HG03558 (cell line): ENCODE results near the gene CHST11.

Source experiments
- ATAC-seq: cut with Tn5 transposase; IDR thresholded peaks from one replicate; pipeline ENCODE4 v1.9.1; 2021; ENCODE audit warnings: moderate number of reproducible peaks; ENCODE audit not compliant: unreplicated experiment; ENCODE audit errors: extremely low read depth

Gene CHST11

GRCh38 chr12:104596134-104596799, 139.5 kb downstream of the CHST11 start:
- ATAC-seq, result no peak

GRCh38 chr12:104596898-104597843, 140.4 kb downstream of the CHST11 start:
- ATAC-seq, result no peak

DNA sequence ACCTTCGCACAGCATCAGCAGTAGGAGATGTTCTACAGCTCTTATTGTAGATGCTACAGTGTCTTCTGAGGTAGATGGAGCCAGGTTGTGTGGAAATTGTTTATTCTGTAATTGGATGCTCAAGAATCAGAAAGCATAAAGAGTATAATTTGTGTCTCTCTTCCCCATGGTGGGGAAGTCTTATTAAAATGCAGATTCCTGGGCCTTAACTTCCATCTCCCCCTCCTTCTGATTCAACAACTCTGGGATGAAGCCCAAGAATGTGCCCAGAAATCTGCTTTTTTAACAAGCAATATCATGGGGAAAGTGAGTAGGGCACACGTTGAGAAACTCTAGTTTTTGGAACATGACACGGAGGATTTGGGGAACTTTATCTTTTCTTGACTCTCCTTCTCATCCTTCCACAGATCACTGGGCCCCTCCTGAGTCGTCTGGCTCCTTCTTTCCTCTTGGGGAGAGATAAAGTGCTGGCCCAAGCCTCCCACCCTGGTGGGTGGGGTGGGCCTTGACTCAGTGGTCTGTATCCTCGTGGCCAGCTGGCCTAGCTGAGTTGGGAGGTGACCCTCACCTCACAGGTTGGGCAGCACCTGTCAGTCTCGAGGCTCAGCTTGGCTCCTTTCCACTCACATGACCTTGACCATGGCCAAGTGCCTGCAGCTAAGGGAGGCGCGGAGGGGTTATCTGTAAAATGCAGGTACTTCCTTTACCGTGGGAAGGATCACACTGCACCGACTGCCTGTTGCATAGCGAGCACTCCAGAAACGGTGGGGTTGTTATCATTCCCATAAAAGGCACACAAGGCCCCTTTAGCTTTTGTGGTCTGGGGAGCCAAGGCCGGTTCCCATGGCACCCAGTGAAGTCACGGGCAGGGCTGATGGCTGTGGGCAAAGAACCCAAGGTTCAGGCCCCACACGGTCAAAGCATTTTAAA, 141.9 kb downstream of the CHST11 start:
- ATAC-seq, result no peak

DNA sequence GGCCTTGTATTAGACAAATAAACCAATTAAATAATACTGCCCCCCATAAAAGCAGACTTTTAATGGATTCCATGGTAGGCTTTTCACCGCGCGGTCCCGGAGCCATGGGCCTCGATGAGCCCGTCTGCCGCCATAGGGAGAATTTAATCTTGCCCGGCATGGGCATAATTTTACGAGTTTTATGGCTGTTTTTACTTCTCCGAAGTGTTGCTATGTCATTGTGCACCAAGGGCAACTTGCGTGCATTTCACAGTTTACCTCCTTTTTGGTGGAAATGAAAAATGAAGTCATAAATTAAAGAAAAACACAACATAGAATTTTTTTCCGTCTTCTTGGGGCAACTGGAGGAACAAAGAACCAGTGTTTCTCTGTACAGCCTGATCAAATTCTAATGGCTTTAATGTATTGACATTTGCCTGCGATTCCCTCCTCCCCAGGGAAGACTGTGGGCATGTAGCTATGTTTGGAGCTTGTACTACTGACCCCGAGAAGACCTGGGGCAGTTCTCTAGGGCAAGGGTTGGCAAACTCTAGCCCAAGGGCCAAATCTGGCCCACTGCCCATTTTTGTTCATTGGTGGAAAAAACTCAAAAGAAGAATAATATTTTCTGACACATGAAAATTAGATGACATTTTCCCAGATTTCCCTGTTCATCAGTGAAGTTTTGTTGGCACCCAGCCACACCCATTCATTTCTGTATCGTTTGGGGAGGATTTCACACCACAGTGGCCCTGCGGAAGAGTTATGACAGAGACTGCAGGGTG, 142.7 kb downstream of the CHST11 start:
- ATAC-seq, result no peak

- ATAC-seq, result no peak
Observed at GRCh38 chr12:104600036-104600712, 143.4 kb downstream of the CHST11 start.

GRCh38 chr12:104600790-104601739, 144.3 kb downstream of the CHST11 start:
- no peak for ATAC-seq

- no peak for ATAC-seq
Observed at GRCh38 chr12:104602406-104602805, 145.7 kb downstream of the CHST11 start.

GRCh38 chr12:104602896-104603295, 146.1 kb downstream of the CHST11 start:
- no peak for ATAC-seq

- ATAC-seq, result no peak
Observed at GRCh38 chr12:104603545-104603973, 146.8 kb downstream of the CHST11 start.

- no peak for ATAC-seq
Observed at GRCh38 chr12:104604070-104604994, 147.6 kb downstream of the CHST11 start.

GRCh38 chr12:104604995-104605675, 148.4 kb downstream of the CHST11 start:
- no peak for ATAC-seq

DNA sequence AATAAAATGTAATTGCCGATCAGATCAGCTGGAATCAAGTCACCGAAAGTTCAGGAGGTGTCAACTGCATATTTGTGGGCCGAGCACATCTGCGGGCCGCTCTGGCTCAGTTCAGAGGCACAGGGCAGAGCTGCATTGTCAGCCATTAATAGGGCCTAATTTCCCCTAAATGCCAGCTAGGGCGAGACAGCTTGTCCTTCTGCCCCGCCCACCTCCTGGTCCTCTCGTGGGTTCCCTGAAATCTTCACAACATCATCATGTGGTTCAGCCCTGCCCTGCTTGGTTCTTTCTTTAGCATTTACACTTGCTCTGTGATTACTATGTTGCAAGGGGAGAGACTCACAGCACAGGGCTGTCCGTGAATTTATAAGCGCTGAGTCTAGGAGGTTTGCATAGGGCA, 148.9 kb downstream of the CHST11 start:
- ATAC-seq, result no peak

DNA sequence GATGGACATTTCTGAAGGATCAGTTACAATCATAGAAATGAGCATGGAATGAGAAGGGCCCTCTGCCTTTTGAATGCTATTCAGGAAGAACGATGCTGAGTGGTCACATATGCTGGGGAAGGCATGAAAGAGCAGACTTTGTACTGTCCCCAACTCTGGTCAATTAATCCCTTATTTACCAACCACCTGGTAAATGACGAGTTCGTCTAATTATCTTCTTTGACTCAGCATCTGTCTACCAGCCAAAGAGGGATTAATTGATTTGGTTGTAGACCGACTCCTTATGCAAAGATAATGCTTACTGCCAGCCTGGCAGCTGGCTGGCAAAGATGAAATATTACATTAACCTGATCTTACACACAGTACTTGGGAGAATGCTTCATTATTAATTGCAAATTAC, 152.2 kb downstream of the CHST11 start:
- no peak for ATAC-seq

DNA sequence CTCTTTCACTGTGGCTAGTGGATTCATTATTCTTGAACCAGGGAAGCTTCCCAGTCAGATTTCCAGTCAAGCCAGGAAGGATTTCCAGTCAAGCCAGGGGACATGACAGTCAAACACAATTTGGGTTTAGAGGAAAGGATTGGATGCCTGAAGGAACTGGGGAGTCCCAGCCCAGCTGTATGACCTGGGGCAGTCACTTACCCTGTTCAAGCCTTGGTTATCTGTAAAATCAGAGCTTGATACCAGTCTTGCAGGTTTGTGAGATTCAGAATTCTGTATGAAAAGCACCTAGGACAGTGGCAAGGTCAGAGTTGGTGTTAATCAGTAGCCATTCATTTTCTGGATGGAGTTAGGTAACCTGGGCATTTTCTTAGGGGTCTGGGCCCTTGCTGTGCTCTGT, 152.7 kb downstream of the CHST11 start:
- ATAC-seq, result no peak

- no peak for ATAC-seq
Observed at GRCh38 chr12:104610513-104611235, 153.9 kb downstream of the CHST11 start.

- no peak for ATAC-seq
Observed at GRCh38 chr12:104611671-104612070, 154.9 kb downstream of the CHST11 start.
